HFFc6 (cell line): ENCODE data around the gene DNAJB8. TPM values are rescaled to one million over a fixed set of nuclear protein-coding genes. Genes with fewer than 3 reads are reported as not detected.

ENCODE experiments used
- DNase-seq: peaks from one replicate; pipeline ENCODE4 v3.0.0-alpha.2; 2018
- H3K27ac Mint-ChIP-seq: 2 replicates; pipeline ENCODE4 v1.8.0; 2020; ENCODE audit warnings: mild to moderate bottlenecking, mixed read lengths
- H3K27me3 Mint-ChIP-seq: 2 replicates; pipeline ENCODE4 v1.8.0; 2021; ENCODE audit warnings: mild to moderate bottlenecking, moderate library complexity, mixed read lengths; ENCODE audit not compliant: insufficient read depth
- H3K36me3 Mint-ChIP-seq: 2 replicates; pipeline ENCODE4 v1.8.0; 2021; ENCODE audit warnings: low read depth, mixed read lengths
- H3K4me1 Mint-ChIP-seq: 2 replicates; pipeline ENCODE4 v1.8.0; 2020; ENCODE audit warnings: low read depth, mixed read lengths
- H3K4me3 Mint-ChIP-seq: 2 replicates; pipeline ENCODE4 v1.8.0; 2020; ENCODE audit warnings: mild to moderate bottlenecking, moderate library complexity, mixed read lengths
- H3K9me3 Mint-ChIP-seq: 2 replicates; pipeline ENCODE4 v1.8.0; 2020; ENCODE audit warnings: mild to moderate bottlenecking, mixed read lengths
- total RNA-seq, 6 experiments: library from RNA; stranded (reverse); fragmentation: NEBNext Ultra II Directional; extraction: Animal tissue kit (Norgen Biotek cat#: 25700); gene quantifications; 2 replicates in 1 of 6; 3 replicates in 5 of 6; pipeline ENCODE4 v1.2.3, GENCODE V29; 2021
- TF ChIP-seq, protein P1 (sequence below): fragments of 200-600 bp; sonication (generic); IDR thresholded peaks from 2 replicates; pipeline ENCODE4 v1.5.0; 2021; ENCODE audit warnings: antibody characterized with exemption, mild to moderate bottlenecking

The DNAJB8 gene
- total RNA-seq, 6 experiments from 2014 or later, result not detected

DNA sequence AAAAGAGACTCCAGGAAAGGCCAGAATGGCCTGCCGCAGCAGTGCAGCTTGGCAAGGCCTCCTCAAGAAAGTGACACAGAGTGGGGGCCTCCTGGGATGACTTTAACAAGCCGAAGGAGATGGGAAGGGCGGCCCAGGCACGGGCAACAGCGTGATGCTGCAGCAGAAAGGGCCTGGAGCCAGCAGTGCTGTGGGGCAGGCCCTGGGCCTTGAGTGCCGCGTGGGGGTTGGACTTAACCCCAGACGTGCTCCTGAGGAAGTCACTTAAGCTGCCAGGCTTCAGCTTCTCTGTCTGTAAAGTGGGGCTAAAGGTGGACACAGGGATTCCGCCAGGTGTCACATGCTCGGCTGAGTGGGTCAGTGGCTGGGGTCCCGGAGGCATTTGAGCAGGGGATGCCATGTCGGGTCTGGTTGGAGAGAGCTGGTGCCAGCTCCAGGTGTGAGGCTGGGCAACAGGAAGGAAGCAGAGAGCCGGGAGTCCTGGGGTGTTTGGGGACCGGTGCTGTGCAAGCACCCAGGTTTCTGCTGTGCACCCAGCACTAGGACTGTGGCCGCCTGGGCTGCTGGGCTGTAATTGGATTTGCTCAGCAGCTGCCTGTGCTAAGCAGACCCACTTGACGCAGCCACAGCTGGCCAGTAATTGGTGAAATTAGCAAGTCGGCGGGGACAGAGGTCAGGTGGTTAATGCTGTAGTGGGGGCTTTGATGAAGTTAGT is 7.8 kb downstream of the DNAJB8 start:
- H3K27ac Mint-ChIP-seq, result no peak overlapping the region
- H3K9me3 Mint-ChIP-seq, result no peaks in the 10 kb centered on the region
- H3K4me1 Mint-ChIP-seq, result no peaks in the 10 kb centered on the region
- H3K27me3 Mint-ChIP-seq, result peaks cover 39% of the 10 kb centered on the region
- H3K4me3 Mint-ChIP-seq, result no peak overlapping the region
- H3K36me3 Mint-ChIP-seq, result no peaks in the 10 kb centered on the region; the same call in 1 of the 2 replicates
- no peak for DNase-seq
- TF ChIP-seq, protein P1, sequence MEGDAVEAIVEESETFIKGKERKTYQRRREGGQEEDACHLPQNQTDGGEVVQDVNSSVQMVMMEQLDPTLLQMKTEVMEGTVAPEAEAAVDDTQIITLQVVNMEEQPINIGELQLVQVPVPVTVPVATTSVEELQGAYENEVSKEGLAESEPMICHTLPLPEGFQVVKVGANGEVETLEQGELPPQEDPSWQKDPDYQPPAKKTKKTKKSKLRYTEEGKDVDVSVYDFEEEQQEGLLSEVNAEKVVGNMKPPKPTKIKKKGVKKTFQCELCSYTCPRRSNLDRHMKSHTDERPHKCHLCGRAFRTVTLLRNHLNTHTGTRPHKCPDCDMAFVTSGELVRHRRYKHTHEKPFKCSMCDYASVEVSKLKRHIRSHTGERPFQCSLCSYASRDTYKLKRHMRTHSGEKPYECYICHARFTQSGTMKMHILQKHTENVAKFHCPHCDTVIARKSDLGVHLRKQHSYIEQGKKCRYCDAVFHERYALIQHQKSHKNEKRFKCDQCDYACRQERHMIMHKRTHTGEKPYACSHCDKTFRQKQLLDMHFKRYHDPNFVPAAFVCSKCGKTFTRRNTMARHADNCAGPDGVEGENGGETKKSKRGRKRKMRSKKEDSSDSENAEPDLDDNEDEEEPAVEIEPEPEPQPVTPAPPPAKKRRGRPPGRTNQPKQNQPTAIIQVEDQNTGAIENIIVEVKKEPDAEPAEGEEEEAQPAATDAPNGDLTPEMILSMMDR, result no peak

DNA sequence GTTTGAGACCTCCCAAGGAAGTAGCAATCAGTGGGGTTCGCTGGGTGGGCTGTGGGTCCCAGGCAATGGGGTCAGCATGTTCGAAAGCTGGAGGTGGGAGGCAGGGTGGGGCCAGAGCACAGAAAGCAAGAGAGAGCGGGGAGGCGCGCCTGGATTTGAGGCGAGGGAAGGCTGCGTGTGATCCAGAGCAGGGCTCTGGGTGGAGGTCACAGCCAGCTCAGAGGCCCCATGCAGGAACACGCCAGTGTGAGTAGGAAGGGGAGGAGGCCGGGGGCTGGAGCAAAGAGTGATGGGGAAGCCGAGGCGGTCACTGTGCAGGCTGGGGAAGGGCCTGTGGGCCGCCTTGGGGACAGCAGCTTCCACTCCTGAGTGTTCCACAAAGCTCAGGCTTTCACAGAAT is 8.8 kb downstream of the DNAJB8 start:
- Mint-ChIP-seq H3K36me3 (no peaks in the 10 kb centered on the region; the same call in 1 of the 2 replicates), H3K9me3 (no peaks in the 10 kb centered on the region), H3K4me3 (no peak overlapping the region), H3K4me1 (no peaks in the 10 kb centered on the region), H3K27ac (no peak overlapping the region), H3K27me3 (peaks cover 42% of the 10 kb centered on the region)
- TF ChIP-seq, protein P1, result no peak
- DNase-seq, result no peak

- no peaks in the 10 kb centered on the region for H3K9me3 Mint-ChIP-seq
- no peak for DNase-seq
- H3K4me1 Mint-ChIP-seq, result no peaks in the 10 kb centered on the region
- H3K36me3 Mint-ChIP-seq, result no peaks in the 10 kb centered on the region; the same call in 1 of the 2 replicates
- H3K4me3 Mint-ChIP-seq, result no peak overlapping the region
- TF ChIP-seq, protein P1, result no peak
- peaks cover 48% of the 10 kb centered on the region for H3K27me3 Mint-ChIP-seq
- H3K27ac Mint-ChIP-seq, result no peak overlapping the region
These were observed 9.6 kb downstream of the DNAJB8 start for GRCh38 chr3:128456776-128457715.

DNA sequence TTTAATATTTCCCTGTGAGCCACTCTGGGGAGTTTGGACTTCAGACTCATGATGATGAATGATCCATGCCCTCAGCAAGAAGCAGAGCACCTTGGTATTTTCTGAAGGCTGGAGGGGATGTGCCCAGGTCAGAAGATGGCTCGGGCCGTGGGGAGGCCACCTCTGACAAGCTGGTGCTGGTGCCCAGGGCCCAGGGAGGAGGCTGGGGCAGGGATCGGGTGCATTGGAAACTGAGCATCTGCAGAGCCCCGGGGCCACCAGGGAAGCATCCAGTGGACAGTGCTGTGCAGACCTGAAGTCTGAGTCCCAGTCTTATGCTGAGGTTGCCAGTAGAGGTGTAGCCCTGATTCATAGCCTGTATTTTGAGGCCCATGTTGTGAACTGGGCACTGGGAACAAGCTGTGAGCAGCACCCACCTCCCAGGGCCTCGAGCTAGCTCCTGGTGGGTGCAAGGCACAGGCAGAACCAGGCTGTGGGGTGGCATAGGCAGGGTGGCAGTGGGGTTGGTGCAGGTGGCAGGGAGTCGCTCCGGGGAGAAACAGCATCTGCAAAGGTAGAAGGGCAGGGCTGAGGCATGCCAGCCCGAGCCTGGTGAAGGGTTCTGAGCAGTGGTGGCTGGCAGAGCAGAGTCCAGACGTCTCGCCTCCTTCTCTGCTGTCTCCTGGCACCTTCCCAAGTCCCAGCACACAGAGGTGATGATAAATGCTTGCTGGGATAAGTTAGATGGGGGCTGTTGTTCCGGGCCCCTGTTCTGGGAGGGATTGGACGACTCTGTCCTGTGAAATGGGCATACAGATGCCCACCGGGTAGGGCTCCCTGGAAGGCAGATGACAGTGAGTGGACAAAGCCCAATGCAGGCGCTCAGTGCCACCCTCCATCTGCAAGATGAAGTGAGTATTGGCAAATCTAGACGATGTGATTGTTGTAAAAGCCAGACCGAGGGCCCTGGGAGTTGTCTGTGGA is 10.6 kb downstream of the DNAJB8 start:
- no peak for DNase-seq
- Mint-ChIP-seq H3K4me3 (no peak overlapping the region), H3K9me3 (no peaks in the 10 kb centered on the region), H3K27ac (no peak overlapping the region), H3K36me3 (no peaks in the 10 kb centered on the region; the same call in 1 of the 2 replicates), H3K27me3 (peaks cover 56% of the 10 kb centered on the region), H3K4me1 (no peaks in the 10 kb centered on the region)
- TF ChIP-seq, protein P1, result no peak

DNA sequence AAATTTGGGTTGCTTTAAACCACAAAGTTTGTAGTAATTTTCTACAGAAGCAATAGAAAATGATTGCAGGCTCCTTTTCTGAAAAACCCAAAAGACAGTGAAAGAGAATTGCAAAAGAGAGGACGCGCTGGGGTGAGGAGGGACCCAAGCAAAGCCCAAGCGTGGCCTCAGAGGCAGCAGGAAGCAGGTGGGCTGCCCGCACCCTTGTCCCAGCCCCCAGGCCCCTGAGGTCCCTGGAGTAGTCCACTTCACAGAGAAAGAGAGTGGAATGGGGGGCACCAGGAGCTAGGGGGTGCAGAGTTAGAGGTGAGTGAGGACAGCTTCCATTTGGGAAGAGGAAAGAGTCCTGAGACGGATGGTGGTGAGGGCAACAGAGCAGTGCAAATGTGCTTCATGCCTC is 11.6 kb downstream of the DNAJB8 start:
- H3K9me3 Mint-ChIP-seq, result no peaks in the 10 kb centered on the region
- peaks cover 59% of the 10 kb centered on the region for H3K27me3 Mint-ChIP-seq
- H3K36me3 Mint-ChIP-seq, result no peaks in the 10 kb centered on the region; the same call in 1 of the 2 replicates
- no peaks in the 10 kb centered on the region for H3K4me1 Mint-ChIP-seq
- no peak overlapping the region for H3K27ac Mint-ChIP-seq
- DNase-seq, result no peak
- TF ChIP-seq, protein P1, result no peak
- H3K4me3 Mint-ChIP-seq, result no peak overlapping the region
